SHP77 treated with DMSO at 0.1 percent for 48 hours (cell line): ENCODE results near the gene U2SURP.
"Not testable (repeated sequence)": the region's sequence is repeated elsewhere in the genome, so short reads cannot be mapped to it uniquely, and the experiment has no call there.

Experiments
- DNase-seq: peaks from one replicate; lab custom pipeline; 2025; lab: John Stamatoyannopoulos, UW

The U2SURP gene

DNA sequence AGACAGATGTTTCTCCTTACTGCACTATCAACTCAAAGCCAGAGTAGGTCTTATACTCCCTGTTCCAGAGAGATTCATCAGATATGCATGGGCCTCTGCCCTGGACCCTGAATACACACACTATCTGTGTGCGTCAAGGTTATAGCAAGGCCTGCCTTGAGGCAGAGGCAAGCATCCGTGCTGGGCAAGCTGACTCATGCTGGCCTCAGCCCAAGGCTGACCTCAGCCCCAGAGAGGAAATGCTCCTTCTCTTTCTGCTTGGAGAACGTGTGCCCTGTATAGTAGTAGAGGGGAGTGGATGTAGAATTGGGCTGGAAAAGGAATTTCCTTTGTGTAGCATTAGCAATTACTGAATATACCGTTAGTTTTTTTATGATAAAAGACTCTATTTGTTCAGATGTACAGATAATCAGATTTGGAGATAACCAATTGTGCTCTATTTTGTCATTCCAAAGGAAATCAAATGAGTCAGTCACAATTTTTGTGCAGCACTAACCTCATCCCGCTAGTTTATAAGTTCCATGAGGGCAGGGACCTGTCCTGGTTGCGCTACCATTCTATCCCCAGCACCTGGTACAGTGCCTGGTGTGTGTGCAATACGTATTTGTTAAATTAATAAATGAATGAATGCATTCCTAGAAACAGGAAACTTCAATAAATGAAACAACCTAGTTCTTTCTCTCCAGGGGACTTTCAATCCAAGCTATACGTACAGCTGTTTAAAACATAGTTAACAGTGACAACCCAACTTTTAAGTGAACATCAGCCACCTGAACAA, 24.6 kb upstream of the U2SURP start:
- DNase-seq: no peak

DNA sequence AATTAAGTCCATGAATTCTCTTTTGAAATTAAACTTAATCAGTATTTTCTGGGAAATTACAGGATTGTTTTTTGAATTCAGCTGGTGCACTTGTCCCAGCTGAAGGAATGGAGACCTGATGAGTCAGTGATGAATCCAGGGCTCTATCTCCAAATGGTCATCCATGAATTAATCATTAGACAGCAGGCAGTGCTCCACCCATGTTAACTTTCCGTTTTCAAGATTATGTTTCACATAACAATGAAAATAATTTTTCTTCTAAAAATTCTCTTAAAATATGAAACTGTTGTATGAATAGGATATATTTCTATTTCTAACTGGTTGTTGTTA, 24.0 kb upstream of the U2SURP start:
- no peak for DNase-seq

DNA sequence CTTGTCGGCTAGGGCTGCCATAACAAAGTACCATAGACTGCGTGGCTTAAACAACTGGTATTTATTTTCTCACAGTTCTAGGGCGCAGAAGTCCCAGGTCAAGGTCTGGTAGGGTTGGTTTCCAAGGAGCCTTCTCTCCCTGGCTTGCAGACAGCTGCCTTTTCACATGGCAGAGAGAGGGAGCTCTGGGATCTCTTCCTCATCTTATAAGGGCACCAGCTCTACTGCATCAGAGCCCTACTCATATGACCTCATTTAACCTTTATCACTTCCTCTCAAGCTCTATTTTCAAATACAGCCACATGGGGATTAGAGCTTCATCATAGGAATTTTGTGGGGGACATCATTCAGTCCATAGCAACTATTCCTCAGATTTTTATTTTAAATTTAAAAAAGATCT, 20.3 kb upstream of the U2SURP start:
- no peak for DNase-seq

DNA sequence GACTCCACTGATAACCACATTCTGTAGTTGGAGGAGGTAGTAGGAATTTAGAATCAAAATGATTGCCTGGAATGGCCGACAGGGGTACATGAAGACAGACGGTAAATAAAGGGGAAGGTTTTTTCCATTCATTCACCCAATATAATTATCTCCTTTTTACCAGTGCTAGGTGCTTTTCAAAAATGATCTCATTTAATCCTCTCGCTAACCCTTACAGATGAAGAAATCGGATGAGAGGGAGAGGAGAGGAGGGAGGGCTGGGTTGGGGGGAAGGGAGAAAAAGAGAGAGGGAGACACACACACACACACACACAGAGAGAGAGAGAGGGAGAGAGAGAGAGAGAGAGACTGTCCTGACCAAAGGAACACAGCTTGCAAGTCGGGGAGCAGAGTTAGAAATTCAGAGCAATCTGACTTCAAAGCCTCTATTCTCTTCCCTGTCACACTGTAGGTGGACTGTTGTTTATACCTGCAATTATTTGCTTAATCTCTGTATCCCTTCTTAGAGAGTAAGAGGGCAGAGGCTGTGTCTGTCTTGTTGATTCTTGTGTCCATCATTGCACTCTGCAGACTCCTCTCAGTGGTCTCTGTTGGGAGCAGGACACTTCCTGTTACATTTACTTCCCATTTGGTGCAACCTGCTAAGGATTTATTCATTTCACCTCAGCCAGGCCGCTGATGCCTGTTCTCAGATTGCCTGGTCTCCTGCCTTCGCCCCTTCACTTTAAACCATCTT, 19.2 kb upstream of the U2SURP start:
- DNase-seq: no peak

DNA sequence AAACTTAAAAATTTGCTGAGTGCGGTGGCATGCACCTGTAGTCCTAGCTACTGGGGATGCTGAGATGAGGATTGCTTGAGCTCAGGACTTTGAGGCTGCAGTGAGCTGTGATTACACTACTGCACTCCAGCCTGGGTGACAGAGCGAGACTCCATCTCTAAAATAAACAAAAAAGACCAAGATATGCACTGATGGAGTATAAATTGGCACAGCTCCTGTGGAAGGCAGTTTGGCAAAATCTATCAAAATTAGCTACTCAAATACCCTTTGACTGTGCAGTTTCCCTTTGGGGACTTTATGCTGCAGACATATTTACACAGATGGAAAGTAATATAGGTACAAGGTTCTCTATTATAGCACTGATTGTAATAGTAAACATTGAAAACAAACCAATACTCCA, 18.1 kb upstream of the U2SURP start:
- DNase-seq: no peak

GRCh38 chr3:142984255-142984654, 17.1 kb upstream of the U2SURP start:
- DNase-seq: no peak

GRCh38 chr3:142987080-142987700, 14.2 kb upstream of the U2SURP start:
- DNase-seq: peak; percentile 14

DNA sequence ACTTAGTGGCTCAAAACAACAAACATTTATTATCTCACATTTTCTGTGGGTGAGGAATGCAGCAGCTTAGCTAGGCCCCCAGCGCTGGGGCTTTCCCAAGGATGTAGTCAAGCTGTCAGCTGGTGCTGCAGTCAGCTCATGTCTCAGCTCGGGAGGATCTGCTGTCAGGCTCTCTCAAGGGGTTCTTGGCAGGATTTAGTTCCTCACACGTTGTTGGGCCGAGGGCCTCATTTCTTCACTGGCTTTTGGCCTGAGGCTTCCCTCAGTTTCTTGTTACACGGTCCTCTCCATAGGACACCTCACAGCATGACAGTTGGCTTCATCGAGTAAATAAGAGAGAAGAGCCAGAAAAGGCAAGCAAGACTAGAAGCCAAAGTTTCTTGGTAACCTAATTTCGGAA, 13.7 kb upstream of the U2SURP start:
- DNase-seq: no peak

DNA sequence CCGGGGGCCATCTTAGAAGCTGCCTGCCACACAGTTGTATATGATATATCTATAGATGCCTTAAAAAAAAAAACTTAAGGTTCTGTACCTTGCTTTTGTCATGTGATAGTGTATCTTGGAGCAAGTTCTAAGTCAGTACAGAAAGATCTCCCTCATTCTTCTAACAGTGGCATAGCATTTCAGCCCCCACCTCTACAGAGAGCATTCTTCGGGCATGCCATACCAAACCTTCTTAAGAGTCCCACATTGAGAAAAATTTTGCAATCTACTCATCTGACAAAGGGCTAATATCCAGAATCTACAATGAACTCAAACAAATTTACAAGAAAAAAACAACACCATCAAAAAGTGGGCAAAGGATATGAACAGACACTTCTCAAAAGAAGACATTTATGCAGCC, 13.1 kb upstream of the U2SURP start:
- not testable (repeated sequence) for DNase-seq

GRCh38 chr3:142988826-142989225, 12.5 kb upstream of the U2SURP start:
- DNase-seq: not testable (repeated sequence)

DNA sequence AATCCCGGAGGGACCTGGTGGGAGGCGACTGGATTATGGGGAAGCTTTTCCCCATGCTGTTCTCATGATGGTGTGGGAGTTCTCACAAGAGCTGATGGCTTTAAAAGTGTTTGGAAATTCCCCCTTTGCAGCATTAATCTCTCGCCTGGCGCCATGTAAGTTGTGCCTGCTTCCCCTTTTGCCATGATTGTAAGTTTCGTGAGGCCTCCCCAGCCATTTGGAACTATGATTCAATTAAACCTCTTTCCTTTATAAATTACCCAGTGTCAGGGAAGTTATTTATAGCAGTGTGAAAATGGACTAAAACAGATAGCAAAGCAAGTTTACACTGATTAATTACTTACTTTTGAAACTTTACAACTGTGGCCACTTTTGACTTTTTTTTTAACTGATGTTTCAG, 10.6 kb upstream of the U2SURP start:
- DNase-seq: no peak

DNA sequence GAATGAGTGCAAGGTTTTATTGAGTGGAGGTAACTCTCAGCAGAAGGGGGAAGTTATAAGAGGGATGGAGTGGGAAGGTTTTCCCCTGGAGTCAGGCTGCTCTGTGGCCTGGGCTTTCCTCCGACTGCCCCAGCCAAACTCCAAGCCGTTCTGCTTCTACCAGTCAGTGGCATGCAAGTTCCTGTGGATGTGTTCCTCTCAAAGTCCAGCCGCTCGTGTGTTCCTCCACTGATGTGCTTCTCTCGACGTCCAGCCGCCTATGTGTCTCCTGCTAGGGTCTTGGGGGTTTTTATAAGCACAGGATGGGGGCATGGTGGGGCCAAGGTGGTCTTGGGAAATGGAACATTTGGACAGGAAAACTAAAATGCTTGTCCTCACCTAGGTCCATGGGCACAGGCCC, 9.0 kb upstream of the U2SURP start:
- no peak for DNase-seq

- peak; percentile 25 for DNase-seq
These were observed 7.4 kb upstream of the U2SURP start for GRCh38 chr3:142993958-142994442.

DNA sequence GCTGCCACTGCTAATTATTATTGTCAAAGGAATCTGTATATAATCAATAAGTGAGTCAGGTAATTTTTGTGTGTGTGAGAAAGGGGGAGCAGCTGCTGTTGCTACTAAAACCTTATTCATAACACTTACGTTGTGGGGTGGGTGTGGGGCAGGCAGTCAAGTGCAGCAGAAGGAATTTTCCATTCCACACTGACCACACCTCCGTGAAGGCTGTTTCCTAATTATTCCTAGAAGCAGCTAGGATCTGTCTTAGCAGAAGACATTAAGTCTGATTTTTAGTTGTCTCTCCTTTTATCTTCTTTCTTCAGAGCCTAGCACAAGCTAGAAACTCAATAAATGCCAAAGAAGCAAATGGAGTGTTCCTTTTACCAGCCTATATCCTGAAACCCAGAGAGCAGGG, 4.0 kb upstream of the U2SURP start:
- DNase-seq: no peak

DNA sequence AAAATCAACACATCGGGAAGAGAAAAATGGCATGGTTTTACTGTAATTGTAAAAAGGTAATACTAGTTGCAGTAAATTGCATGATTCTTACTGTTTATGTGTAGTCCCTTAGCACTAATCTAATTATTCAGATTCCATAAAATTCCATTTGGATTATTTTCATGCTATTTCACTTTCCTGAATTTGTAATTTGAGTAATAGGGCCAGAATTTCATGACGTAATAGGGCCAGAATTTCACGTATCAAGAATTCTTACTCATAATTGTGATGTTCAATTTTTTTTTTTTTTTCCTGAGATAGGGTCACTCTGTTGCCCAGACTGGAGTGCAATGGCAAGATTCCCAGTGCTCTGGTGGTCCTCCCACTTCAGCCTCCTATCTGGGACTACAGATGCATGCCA, 2.9 kb upstream of the U2SURP start:
- no peak for DNase-seq

- DNase-seq: peak; percentile 24
These were observed 1.5 kb upstream of the U2SURP start for GRCh38 chr3:142999881-143000280.

DNA sequence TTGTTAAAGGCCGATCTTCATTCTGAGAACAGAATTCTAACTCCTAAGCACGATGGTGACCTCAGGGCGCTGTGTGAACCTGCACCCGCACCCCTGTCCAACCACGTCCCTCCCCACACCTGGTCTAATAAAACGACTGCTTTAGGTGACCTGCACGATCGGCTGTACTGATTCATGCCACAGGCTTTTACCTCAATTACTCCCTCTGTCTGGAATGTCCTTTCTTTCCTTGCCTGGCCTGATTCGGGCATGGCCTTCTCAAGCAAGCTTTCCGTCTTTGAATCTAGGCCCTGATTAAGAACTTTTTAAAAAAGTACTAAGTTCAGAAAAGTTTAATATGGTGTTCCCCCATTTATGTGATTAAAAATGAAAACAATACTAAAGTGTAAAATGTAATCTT, 842 bp upstream of the U2SURP start:
- DNase-seq: no peak

GRCh38 chr3:143001034-143001368, 369 bp upstream of the U2SURP start:
- no peak for DNase-seq

- DNase-seq: no peak
These were observed 828 bp downstream of the U2SURP start for GRCh38 chr3:143002083-143002712.

GRCh38 chr3:143002727-143003126, 1.4 kb downstream of the U2SURP start:
- no peak for DNase-seq

DNA sequence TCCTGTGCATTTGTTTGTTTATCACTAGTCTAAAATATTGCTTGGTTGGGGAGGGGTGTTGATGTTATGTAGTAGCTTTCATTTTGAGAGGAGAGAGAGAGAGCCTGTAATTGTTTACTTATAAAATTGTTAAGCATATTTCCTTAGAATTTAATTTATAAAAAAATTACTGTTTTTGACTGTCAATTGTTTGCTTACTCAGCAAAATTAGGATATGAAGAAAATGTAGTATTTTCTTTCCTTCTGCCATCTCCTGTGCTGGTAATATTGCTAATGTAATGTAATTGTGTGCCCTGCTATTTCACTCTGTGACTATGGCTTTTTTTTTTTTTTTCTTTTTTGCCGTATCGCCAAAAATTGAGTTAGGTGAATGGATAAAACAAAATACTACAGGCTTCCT, 3.5 kb downstream of the U2SURP start:
- DNase-seq: no peak

DNA sequence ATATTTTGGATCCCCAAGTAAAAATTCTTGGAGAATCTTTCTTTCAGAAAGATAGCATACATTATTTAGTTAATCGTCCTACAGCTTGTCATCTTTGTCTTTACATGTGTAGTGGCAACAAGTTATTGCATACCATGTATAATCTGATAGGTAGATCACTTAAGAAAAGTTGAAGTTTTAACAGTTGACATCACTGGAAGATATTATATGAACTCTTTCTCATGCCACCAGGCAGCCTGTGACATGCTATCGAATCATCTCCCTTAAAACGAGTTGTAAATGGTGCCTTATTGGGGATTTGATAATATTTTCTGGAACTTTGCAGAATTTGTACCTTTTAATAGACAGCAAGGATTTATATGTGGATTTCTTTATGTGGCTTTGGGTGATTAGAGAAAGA, 8.7 kb downstream of the U2SURP start:
- DNase-seq: no peak

DNA sequence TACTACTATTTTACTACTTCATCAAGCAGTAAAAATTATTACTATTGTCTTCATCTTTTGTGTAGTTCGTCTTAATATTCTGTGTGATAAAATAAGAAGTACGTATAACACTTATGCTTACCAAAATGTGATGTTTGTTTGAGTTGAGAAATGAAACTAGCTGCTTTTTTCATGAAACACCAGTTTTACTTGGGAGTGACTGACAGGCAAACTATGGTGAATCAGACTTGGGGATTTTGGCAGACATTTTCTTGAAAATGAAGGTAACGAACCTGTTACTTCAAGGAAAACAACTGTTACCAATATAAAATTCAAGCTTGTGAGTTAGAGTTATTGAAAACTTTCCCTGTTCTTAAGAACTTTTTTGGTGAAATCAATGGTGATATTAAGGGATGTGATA, 10.3 kb downstream of the U2SURP start:
- no peak for DNase-seq
